ENCODE results near the gene SEPTIN1. TPM values are rescaled to one million over a fixed set of nuclear protein-coding genes. Genes with fewer than 3 reads are reported as not detected.
"Not testable (repeated sequence)": the region's sequence is repeated elsewhere in the genome, so short reads cannot be mapped to it uniquely, and the experiment has no call there.

SEPTIN1 gene
- total RNA-seq, 1 experiment from 2014 or later, result not detected

DNA sequence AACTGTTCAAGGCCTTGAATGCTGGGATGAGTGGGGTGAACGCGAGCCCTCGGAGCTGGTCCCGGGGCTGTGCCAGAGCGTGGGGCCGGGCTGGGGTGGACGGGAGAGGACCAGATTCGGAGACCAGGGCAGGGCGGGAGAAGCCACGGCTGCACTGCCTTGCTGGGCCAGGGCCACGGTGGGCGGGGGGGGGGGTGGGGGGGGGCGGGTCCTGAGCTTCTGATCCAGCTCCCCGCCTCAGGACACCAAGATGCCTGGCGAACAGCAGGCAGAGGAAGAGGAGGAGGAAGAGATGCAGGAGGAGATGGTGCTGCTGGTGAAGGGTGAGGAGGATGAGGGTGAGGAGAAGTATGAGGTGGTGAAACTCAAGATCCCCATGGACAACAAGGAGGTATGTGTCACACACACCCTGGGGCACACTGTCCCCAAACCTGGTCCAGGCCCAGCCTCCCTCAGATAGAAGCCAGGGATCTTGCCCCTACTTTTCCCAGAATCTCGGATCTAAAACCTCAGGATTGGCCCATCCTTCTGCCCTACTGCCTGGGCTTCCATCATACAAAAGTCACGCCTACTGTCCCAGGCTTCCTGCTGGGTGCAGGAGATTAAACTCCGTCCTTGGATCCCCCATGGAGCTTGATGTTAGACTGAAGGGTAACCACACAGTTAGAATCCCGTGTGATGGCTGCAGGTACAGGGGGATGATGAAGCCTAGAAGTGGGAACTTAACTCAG, 25.6 kb upstream of the SEPTIN1 start:
- H3K27me3 ChIP-seq, result no peaks in the 10 kb centered on the region
- H3K9me3 ChIP-seq, result no peaks in the 10 kb centered on the region
- no peak for DNase-seq
- H3K36me3 ChIP-seq, result peaks cover 27% of the 10 kb centered on the region
- H3K4me3 ChIP-seq, result peak overlapping the region; percentile 73

DNA sequence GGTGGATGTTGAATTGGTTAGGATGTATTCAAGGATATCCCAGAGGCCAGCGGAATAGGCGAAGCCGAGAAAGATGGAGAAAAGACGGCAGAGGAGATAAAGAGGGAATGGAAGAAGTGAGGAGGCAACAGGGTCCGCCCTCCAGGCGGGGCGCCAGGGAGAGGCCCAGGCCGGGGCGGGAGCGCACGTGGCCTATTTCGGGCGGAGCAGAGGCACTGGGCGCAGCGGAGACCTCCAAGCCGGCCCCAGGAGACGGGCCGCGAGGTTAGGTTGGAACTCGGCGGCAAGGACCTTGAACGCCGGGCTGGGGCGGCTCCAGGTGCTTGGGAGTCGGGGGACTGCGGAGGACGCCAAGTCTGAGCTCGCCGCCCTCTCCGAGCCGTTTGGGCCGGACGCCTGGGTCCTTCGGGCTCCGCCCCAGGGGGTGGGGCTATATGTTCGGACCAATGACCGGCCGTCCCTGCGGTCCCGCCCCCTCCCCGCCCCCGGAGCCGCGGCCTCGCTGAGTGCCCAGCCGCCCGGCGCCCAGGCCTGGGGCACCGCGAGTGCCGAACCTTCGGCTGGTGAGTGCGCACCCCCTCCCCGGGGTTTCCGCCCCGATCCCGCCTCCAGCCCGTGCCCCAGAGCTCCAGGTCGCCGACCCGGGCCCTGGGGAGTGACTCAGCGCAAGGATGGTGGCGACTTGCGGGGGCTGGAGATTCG, 24.9 kb upstream of the SEPTIN1 start, which contains the start of gene ZNF771:
Gene ZNF771, plus strand, starts transcription at position 505 of the 702 bp plus-strand sequence. CDS start 448 bp downstream, outside the sequence.
- H3K27me3 ChIP-seq, result no peaks in the 10 kb centered on the region
- no peaks in the 10 kb centered on the region for H3K9me3 ChIP-seq
- DNase-seq, result peak; percentile 95
- H3K36me3 ChIP-seq, result peaks cover 22% of the 10 kb centered on the region
- peak within 1 kb of the TSS; percentile 73 for H3K4me3 ChIP-seq

DNA sequence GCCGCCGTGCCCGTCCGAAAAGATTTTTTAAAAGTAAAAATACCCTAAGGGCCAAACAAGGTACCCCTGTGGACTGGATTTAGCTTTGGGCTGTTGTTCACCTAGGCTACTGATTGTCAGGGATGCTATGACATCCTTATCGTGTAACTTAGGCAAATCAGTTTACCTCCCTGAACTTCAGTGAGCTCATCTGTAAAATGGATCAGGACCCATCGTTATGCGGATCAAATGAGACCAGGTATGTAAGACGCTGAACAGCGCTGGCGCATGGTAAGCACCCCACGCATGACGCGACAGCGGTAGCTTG, 24.4 kb upstream of the SEPTIN1 start:
- Histone ChIP-seq H3K27me3 (no peaks in the 10 kb centered on the region), H3K4me3 (peak overlapping the region; percentile 73), H3K36me3 (peaks cover 17% of the 10 kb centered on the region), H3K9me3 (no peaks in the 10 kb centered on the region)
- no peak for DNase-seq

DNA sequence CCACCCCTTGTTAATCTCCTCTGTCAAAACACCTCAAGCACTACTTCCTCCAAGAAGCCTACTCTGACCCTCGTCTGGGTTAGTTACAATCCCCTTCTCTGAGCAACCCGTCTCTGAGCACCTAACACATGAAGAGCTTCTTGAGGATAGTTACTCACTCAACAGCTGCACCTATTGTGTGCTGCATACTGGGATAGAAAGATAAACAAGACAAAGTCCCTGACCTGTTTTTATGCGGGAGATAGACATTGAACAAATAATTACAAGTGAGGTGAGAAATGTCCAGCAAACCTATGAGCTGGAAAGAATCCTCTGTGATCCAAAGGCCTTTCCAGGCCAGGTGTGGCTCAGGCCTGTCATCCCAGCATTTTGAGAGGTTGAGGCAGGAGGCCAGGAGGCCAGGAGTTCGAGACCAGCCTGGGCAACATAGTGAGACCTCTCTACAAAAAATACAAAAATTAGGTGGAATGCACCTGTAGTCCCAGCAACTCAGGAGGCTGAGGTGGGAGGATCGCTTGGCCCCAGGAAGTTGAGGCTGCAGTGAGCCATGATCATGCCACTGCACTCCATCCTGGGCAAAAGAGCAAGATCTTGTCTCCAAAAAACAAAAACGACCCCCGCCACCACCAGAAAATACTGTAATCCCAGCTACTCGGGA, 19.5 kb upstream of the SEPTIN1 start:
- Histone ChIP-seq H3K4me3 (no peak overlapping the region), H3K9me3 (no peaks in the 10 kb centered on the region), H3K27me3 (no peaks in the 10 kb centered on the region), H3K36me3 (peaks cover 17% of the 10 kb centered on the region)
- no peak for DNase-seq

DNA sequence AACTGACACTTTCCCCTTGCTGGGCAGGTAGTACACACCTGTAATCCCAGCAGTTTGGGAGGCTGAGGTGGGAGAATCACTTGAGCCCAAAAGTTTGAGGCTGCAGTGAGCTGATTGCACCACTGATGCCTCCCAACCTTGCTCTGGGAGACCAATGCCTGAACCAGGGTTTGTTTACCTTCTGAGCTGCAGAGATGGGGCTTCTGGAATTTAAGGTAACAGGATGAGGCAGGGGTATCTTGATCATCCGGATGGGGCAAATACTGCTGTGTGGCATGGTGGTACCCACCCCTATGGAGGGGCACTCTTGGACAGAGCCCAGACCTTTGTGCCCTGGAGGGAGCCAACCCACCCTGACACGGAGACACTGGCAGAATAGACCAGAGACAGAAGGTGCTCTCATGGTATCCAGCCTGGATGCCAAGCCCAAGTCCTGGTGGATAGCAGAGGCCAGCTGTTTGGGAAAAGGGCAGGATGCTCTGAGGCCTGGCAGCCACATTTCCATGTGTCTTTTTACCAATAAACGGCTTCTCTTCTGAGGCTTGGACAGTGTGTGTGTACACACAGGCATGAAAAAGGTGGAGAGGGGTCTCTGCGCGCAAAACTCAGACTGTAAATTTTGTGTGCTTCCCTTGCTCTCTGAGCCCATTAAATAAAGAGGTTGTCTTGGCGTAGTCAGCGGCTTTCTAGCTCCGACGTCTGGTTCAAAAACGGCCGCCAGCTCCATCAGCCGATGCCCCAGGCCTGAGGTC, 17.2 kb upstream of the SEPTIN1 start:
- no peak for DNase-seq
- Histone ChIP-seq H3K36me3 (peaks cover 17% of the 10 kb centered on the region), H3K27me3 (no peaks in the 10 kb centered on the region), H3K9me3 (no peaks in the 10 kb centered on the region), H3K4me3 (peak overlapping the region; percentile 50)

DNA sequence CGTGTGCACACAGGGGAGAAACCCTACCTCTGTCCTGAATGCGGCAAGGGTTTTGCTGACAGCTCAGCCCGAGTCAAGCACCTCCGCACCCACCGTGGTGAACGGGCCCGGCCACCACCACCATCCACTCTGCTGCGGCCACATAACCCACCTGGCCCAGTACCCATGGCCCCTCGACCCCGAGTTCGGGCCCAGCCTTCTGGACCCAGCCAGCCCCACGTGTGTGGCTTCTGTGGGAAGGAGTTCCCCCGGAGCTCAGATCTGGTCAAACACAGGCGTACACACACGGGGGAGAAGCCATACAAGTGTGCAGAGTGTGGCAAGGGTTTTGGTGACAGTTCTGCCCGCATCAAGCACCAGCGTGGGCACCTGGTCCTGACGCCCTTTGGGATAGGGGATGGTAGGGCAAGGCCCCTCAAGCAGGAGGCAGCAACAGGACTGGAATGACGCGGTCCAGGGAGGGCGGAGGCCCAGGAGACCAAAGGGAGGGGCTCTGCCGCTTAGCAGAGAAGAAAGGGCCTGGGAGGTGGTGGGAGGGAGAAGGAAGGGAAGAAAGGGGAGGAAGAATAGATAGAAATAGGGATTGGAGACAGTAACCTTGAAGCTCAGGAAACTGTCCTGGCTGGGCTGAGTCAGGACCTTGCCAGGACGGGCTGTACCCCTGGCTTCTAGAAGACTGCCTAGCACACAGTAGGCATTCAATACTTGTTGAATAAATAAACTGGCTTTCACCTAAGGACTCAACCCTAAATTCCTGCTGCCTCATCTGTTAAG, 16.5 kb upstream of the SEPTIN1 start:
- Histone ChIP-seq H3K27me3 (no peaks in the 10 kb centered on the region), H3K36me3 (peaks cover 17% of the 10 kb centered on the region), H3K9me3 (no peaks in the 10 kb centered on the region), H3K4me3 (no peak overlapping the region)
- no peak for DNase-seq

DNA sequence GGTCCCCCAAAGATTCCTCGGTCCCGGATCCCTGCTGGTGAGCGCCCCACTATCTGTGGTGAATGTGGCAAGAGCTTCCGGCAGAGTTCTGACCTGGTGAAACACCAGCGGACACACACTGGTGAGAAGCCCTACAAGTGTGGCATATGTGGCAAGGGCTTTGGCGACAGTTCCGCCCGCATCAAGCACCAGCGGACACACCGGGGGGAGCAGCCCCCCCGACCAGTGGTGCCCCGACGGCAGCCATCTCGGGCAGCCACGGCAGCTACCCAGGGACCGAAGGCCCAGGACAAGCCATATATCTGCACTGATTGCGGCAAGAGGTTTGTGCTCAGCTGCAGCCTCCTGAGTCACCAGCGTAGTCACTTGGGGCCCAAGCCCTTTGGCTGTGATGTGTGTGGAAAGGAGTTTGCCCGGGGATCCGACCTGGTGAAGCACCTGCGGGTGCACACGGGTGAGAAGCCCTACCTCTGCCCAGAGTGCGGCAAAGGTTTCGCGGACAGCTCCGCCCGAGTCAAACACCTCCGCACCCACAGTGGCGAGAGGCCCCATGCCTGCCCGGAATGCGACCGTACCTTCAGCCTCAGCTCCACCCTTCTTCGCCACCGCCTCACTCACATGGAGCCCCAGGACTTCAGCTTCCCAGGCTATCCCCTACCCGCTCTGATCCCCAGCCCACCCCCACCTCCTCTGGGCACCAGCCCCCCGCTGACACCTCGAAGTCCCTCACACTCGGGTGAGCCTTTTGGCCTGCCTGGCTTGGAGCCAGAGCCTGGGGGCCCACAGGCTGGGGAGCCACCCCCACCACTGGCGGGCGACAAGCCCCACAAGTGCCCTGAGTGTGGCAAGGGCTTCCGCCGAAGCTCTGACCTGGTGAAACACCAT, 15.7 kb upstream of the SEPTIN1 start:
- no peak for DNase-seq
- Histone ChIP-seq H3K9me3 (no peaks in the 10 kb centered on the region), H3K4me3 (no peak overlapping the region), H3K36me3 (peaks cover 17% of the 10 kb centered on the region), H3K27me3 (no peaks in the 10 kb centered on the region)

DNA sequence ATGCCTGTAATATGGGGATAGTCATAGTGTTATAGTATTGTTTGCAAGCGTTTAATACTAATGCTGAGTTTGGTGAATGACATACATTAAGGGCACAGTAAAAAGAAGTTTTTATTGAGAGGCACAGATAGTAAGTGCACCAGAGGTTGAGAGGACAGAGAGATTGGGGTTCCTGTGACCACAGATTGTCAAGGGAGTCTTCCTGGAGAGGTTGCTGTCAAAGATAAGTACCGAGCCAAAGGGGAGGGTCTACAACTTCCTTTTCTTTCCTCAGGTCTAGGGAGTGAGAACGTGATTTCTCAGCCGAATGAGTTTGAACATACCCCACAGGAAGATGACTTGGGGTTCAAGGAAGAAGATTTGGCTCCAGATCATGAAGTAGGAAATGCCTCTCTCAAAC, 14.7 kb upstream of the SEPTIN1 start:
- Histone ChIP-seq H3K9me3 (no peaks in the 10 kb centered on the region), H3K27me3 (no peaks in the 10 kb centered on the region), H3K36me3 (peaks cover 17% of the 10 kb centered on the region), H3K4me3 (no peak overlapping the region)
- DNase-seq, result no peak

DNA sequence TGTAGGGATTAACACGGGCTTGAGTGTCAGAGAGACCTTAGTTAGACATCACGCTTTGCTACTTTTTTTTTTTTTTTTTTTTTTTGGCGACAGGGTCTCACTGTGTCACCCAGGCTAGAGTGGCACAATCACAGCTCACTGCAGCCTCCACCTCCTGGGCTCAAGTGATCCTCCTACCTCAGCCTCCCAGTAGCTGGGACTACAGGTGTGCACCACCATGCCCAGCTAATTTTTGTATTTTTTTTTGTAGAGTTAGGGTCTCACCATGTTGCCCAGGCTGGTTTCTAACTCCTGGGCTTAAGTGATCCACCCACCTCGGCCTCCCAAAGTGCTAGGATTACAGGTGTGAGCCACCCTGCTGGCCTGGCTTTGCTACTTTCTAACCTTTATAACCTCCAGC, 14.3 kb upstream of the SEPTIN1 start:
- not testable (repeated sequence) for H3K27me3 ChIP-seq, DNase-seq, H3K9me3 ChIP-seq
- Histone ChIP-seq H3K36me3 (peaks cover 17% of the 10 kb centered on the region), H3K4me3 (peak overlapping the region; percentile 97; the same call in 1 of the 2 replicates)

DNA sequence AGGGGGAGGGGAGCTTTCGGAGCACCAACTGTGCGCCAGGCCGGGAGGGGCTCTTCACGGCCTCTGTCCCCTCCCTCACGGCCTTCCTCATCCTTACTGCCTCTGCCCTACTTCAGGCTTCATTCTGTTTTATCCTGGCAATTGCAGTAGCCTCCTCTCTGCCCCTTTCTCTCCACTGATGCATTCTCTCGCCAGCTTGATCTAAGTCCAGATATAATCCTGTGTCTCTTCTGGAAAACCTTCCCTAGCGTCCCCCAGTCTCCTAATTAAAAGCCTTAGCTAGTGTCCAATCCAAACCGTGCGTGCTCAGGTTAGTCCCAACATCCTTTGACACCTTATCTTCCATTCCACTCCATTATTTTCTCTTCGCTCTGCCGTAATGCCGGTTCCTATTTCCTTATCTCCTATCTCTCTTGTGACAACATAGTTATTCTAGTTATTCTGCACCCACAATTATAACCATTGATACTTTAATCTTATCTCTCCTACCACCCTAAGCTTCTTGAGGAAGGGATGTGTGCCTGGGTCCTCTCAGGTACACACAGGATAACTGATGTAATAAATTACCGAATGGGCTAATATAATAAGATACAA, 13.7 kb upstream of the SEPTIN1 start:
- DNase-seq, result peak; percentile 59
- Histone ChIP-seq H3K9me3 (no peaks in the 10 kb centered on the region), H3K27me3 (no peaks in the 10 kb centered on the region), H3K36me3 (peaks cover 17% of the 10 kb centered on the region), H3K4me3 (peak overlapping the region; percentile 97)

DNA sequence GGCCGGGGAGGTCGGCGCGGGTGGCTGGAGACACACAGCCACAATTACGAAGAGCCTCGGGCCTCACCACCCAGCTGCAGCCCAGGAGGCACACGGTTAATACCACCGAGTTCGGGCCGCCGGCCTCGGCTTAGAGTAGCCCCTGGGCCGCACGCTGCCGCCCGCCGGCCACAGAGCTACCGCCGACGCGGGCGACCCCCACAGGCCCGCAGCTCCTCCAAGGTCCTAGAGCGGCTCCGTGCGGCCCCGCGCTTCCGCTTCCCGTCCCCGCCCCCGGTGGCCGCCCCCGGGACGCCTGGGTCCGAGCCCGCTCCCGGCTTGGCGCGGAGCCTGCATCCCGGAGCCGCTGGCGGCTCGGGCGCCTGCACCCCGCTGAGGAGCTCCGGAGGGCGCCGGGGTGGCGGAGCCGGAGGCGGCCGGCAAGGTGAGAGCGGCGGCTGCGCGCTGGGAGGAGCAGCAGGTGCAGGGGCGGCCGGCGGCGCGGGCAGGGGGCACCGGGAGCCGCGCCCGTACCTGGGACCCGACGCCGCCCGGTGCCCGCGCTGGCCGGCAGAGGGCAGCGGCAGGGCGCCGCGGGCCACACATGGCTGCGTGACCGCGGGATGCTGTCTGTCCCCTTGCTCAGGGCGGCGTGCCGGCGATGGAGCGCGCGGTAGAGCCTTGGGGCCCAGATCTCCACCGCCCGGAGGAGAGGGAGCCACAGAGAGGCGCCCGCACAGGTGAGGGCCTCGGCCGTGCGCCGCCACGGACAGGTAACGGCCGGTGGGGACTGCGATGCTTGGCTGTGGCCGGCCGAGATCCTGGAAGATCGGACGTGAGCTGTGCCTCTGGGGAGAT, 13.0 kb upstream of the SEPTIN1 start, which contains the start of gene ZNF48:
Gene ZNF48, plus strand, starts transcription at position 266 of the 837 bp plus-strand sequence. Its CDS starts 375 bp downstream, at position 641.
- peak; percentile 86 for DNase-seq
- no peaks in the 10 kb centered on the region for H3K9me3 ChIP-seq
- peak within 1 kb of the TSS; percentile 97 for H3K4me3 ChIP-seq
- H3K27me3 ChIP-seq, result no peaks in the 10 kb centered on the region
- H3K36me3 ChIP-seq, result peaks cover 17% of the 10 kb centered on the region

DNA sequence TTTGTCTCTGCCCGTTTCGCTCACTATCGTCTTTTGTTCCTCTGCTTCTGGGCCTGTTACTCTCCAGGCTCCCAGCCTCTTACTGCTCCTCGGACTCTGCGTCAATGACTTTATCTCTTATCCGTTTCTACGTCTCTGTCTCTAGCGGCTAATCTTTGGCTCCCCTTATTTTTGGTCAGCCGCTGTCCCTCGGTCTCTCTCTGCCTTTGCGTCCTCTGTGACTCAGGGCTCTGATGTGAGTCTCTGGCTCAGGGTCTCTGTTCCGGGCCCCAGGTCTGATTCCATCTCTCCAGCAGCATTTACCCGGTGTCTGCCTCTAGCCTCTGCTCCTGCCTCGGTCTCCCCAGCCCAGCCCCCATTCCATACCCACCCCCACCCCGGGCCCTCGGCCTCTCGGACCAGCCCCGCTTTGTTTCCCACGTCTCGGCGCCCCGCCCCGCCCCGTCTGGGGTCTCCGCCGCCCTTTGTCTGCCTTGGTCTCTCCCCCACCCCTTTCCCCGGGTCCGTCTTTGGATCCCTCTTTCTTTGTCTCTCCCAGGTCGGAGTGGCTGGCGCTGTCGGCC, 12.3 kb upstream of the SEPTIN1 start:
- Histone ChIP-seq H3K27me3 (no peaks in the 10 kb centered on the region), H3K9me3 (no peaks in the 10 kb centered on the region), H3K4me3 (peak overlapping the region; percentile 97), H3K36me3 (peaks cover 17% of the 10 kb centered on the region)
- DNase-seq, result no peak

DNA sequence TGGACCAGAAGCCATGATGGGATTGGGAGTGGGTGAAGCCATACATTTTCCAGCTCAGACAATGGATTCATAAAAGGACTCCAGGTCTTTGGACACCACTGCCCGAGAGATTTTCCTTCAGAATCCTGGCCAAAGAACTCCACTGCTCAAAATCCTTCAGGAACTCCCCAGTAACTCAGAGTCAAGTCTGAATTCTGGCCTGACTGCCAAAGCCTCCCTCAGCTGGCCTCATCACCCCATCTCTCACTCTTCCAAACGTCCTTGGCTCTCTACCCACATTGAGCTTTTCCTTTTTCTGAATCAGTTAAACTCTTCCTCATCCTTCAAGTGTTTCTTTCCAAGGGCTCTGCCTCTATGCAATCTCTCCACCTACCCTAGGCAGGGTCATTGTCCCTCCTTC, 1.2 kb upstream of the SEPTIN1 start:
- Histone ChIP-seq H3K9me3 (no peaks in the 10 kb centered on the region), H3K27me3 (no peaks in the 10 kb centered on the region), H3K4me3 (no peak overlapping the region), H3K36me3 (peaks cover 2% of the 10 kb centered on the region; the same call in 1 of the 2 replicates)
- DNase-seq, result no peak
